ENCODE results near the gene JAK1.
"Not testable (repeated sequence)": the region's sequence is repeated elsewhere in the genome, so short reads cannot be mapped to it uniquely, and the experiment has no call there.

JAK1 gene

GRCh38 chr1:64830030-64830651 lies 136.2 kb downstream of the JAK1 start:
- H3K4me3 ChIP-seq (ENCODE audit: control insufficient read depth, low read depth, low read length) = no peak overlapping the region
- TF ChIP-seq, protein P1, sequence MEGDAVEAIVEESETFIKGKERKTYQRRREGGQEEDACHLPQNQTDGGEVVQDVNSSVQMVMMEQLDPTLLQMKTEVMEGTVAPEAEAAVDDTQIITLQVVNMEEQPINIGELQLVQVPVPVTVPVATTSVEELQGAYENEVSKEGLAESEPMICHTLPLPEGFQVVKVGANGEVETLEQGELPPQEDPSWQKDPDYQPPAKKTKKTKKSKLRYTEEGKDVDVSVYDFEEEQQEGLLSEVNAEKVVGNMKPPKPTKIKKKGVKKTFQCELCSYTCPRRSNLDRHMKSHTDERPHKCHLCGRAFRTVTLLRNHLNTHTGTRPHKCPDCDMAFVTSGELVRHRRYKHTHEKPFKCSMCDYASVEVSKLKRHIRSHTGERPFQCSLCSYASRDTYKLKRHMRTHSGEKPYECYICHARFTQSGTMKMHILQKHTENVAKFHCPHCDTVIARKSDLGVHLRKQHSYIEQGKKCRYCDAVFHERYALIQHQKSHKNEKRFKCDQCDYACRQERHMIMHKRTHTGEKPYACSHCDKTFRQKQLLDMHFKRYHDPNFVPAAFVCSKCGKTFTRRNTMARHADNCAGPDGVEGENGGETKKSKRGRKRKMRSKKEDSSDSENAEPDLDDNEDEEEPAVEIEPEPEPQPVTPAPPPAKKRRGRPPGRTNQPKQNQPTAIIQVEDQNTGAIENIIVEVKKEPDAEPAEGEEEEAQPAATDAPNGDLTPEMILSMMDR (conservative IDR thresholded peaks at IDR 0.05; ENCODE audit: control insufficient read depth, insufficient read depth, low read depth, low read length) = no peak
- DNase-seq (ENCODE audit: low read depth) = no peak

GRCh38 chr1:64829411-64830029 lies 136.8 kb downstream of the JAK1 start:
- no peak overlapping the region for H3K4me3 ChIP-seq (ENCODE audit: control insufficient read depth, low read depth, low read length)
- DNase-seq (ENCODE audit: low read depth) = no peak
- TF ChIP-seq, protein P1 (conservative IDR thresholded peaks at IDR 0.05; ENCODE audit: control insufficient read depth, insufficient read depth, low read depth, low read length) = no peak

DNA sequence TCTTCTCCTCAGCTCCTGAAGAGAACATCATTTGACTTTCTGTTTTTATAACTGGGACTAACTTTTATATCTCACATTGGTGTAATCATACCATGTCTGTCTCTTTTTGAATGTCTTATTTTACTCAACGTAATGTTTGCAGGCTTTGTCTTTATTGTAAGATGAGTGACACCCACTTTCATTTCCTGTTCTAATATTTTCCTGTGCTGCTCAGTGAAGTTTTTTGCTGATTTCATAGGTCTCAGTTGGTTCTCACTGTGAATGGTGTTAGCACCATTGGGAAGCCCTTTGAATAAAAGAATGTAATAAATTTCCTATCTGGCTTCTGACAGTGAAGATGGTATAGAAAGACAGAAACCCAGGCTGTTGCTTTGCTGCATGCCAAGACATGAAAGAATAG lies 137.5 kb downstream of the JAK1 start:
- no peak for DNase-seq (ENCODE audit: low read depth)
- H3K4me3 ChIP-seq (ENCODE audit: control insufficient read depth, low read depth, low read length) = no peak overlapping the region
- TF ChIP-seq, protein P1 (conservative IDR thresholded peaks at IDR 0.05; ENCODE audit: control insufficient read depth, insufficient read depth, low read depth, low read length) = no peak

- TF ChIP-seq, protein P1 (conservative IDR thresholded peaks at IDR 0.05; ENCODE audit: control insufficient read depth, insufficient read depth, low read depth, low read length) = no peak
These were observed 139.4 kb downstream of the JAK1 start for GRCh38 chr1:64826991-64827390.

GRCh38 chr1:64823691-64824476 lies 142.5 kb downstream of the JAK1 start:
- DNase-seq (ENCODE audit: low read depth) = peak; percentile 83
- TF ChIP-seq, protein P1 (conservative IDR thresholded peaks at IDR 0.05; ENCODE audit: control insufficient read depth, insufficient read depth, low read depth, low read length) = peak; percentile 74
- no peak overlapping the region for H3K4me3 ChIP-seq (ENCODE audit: control insufficient read depth, low read depth, low read length)

More at GRCh38 chr1:64826991-64827390, 139.4 kb downstream of the JAK1 start:
- H3K4me3 ChIP-seq (ENCODE audit: control insufficient read depth, low read depth, low read length) = no peak overlapping the region
- DNase-seq (ENCODE audit: low read depth) = peak; percentile 66

DNA sequence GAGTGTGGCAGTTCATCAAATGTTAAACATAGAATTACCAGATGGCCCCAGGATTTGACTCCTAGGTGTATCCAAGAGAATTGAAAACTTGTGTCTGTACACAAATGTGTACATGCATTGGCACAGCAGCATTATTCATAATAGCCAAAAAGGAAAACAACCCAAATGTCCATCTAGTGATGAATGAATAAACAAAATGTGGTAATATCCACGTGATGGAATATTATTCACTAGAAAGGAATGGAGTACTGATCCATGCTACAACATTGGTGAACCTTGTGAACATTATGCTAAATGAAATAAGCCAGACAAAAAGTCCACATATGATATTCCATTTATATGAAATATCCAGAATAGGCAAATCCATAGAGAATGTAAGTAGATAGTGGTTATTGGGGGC lies 143.7 kb downstream of the JAK1 start:
- DNase-seq (ENCODE audit: low read depth) = peak; percentile 55
- TF ChIP-seq, protein P1 (conservative IDR thresholded peaks at IDR 0.05; ENCODE audit: control insufficient read depth, insufficient read depth, low read depth, low read length) = no peak
- no peak overlapping the region for H3K4me3 ChIP-seq (ENCODE audit: control insufficient read depth, low read depth, low read length)

GRCh38 chr1:64820572-64820971 lies 145.8 kb downstream of the JAK1 start:
- not testable (repeated sequence) for DNase-seq (ENCODE audit: low read depth); H3K4me3 ChIP-seq (ENCODE audit: control insufficient read depth, low read depth, low read length)

DNA sequence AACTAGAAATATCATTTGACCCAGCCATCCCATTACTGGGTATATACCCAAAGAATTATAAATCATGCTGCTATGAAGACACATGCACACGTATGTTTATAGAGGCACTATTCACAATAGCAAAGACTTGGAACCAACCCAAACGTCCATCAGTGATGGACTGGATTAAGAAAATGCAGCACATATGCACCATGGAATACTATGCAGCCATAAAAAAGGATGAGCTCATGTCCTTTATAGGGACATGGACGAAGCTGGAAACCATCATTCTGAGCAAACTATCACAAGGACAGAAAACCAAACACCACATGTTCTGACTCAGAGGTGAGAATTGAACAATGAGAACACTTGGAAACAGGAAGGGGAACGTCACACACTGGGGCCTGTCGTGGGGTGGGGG lies 149.0 kb downstream of the JAK1 start:
- not testable (repeated sequence) for DNase-seq (ENCODE audit: low read depth); H3K4me3 ChIP-seq (ENCODE audit: control insufficient read depth, low read depth, low read length)
